ENCODE results near the gene AURKAIP1.
A peak's percentile ranks its signal among the peaks of the same experiment; 100 is the strongest.
"Not testable (repeated sequence)": the region's sequence is repeated elsewhere in the genome, so short reads cannot be mapped to it uniquely, and the experiment has no call there.

Gene AURKAIP1

DNA sequence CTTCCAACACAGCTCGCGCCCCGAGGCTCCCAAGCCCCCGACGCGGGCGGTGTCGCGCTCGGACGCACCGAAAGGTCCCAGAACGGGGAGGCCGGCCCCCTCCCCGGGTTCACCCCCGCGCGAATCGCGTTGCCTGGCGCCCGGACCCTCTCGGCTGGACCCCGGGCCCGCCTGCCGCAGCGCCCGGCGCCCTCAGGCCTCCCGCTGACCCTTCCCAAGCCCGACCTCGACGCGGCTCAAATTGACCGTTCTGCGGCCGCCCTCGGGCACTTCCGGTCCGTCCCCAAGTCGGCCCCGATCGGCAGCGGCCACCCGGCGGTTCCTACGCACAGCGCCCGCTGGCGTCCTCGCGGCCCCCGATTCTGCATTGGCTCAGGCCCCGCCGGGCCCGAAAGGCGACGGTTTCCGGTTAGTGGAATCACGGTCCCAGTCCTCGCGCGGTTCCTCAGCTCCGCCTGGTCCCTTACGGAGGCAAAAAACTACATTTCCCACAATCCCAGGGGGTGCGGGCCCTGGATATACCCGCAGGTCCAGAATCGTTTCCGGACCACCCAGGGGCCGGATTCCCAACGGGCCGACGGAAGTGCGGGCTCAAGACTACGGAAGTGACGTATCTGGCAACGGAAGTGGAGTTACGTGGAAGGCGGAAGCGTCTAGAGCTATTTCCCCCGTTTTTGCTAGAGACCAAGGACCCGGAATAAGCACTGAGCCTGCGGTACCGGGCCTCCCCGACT, at the start of gene AURKAIP1:
Gene AURKAIP1 (minus strand): TSS at position 279 of the 734 bp plus-strand sequence. CDS start 451 bp downstream, outside the sequence.
- peak; percentile 86 to 96 (median 87) for DNase-seq (ENCODE audit: low read depth in 3 of 3, low spot score in 1 of 3)

DNA sequence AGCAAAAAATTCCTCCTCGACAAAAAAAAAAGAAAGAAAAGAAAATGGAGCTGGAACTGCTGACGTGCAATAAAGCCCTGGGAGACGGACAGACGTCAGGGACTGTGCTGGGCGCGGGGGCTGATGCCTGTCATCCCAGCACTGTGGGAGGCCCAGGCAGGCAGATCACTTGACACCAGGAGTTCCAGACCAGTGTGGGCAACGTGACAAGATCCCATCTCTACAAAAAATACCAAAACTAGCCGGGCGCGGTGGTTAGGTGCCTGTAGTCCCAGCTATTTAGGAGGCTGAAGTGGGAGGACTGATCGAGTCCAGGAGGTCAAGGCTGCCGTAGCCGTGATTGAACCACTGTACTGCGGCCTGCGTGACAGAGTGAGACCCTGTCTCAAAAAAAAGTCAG, 49.7 kb upstream of the AURKAIP1 start:
- DNase-seq (ENCODE audit: low read depth in 3 of 3, low spot score in 1 of 3) = no peak

DNA sequence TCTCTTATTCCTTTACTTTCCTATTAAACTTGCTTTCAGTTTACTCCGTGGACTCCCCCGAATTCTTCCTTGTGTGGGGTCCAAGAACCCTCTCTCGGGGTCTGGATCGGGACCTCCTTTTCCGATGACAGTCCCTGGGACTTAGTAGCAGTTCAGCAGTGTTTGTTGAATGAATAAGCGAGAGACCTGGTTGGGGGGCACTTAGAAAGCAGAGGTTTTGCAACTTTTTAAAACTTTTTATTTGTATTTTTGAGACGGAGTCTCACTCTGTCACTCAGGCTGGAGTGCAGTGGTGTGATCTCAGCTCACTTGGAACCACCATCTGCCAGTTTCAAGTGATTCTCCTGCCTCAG, 48.2 kb upstream of the AURKAIP1 start:
- no peak for DNase-seq (ENCODE audit: low read depth in 3 of 3, low spot score in 1 of 3)

DNA sequence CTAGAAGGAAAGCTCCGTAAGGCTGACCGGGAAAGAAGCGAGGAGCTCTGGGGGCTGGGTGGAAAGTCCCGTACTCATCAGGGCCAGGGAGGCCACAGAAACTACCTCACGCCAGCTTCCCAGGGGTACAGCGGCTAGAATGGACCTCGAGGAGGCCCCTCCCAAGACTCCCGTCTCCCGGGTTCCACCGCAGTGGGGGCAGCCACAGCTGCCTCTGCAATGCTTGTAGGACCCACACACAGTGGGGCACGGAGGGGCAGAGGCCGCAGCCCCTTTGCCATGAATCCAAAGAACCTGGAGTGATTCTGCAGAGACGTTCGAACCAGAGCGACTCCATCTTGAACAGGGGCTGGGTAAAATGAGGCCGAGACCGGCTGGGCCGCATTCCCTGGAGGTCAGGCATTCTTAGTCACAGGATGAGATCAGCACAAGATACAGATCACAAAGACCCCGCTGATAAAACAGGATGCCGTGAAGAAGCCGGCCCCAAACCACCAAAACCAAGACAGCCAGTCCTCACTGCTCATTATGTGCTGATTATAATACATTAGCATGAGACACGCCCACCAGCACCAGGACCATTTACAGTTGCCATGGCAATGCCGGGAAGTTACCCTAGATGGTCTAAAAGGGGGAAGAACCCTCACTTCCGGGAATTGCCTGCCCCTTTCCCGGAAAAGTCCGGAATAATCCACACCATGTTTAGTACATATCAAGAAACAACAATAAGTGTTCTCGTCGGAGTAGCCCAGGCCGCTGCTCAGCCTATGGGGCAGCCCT, 47.6 kb upstream of the AURKAIP1 start:
- no peak for DNase-seq (ENCODE audit: low read depth in 3 of 3, low spot score in 1 of 3)

DNA sequence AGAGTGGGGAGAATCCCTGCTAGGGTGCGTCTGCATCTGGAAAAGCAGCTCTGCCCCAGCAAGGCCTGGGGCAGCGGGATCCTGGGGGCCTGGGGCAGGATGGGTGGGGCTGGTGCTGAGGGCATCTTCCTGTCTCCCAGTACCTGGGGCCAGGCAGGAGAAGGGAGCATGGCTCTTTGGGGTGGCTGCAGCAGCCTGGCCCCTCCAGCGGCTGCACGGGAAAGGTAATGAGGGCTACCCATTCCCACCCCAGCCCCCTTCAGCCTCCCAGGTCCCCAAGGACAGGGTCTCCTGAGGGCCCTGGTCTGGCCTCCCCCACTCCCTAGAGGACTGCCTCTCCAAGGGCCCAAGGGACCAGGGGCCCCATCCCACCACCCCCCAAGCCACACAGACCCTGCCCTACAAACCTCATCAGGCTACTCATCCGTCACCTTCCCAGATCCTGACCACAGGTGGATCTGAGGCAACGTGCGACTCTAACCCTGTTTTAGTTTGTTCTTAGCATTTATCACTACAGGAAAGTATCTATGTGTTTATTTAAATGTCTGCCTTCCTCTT, 47.0 kb upstream of the AURKAIP1 start:
- DNase-seq (ENCODE audit: low read depth in 3 of 3, low spot score in 1 of 3) = no peak

DNA sequence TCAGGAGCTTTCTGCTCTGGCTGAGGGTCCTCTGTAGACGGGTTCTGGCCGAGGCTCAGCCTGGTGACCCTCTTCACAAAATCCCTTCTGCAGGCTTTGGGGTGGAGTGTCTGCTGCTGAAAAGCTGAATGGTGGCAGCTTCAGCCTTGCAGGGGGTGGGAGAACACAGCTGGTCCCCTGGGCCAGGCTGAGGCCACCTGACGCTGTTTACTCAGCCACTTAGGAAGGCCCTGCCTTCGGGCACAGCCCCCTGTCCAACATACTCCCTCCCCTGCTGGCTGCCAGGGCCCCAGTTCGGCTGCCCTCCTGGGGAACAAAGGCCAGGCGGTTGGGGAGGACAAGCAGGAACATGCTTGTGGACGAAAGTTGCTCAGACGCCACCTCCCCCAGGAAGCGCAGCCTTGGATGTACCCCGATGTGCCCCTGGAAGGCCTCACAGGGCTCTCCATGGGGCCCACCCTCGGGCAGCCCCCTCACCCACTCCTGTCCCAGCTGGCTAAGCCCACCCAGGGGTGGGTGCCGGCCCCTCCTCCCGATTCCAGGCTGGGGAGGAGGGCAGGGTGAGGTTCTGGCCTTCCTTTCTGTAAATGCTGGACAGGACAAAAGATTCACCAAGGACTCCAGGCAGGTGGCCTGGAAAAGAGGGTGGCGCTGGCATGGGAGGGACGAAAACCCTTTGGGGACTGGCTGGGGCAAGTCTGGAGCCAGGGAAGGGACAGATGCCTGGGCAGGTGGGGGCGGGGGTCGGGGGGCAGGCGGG, 46.3 kb upstream of the AURKAIP1 start, which contains the start of gene ANKRD65:
Gene ANKRD65 (minus strand): TSS at position 130 of the 760 bp plus-strand sequence. CDS start 271 bp downstream, outside the sequence.
- no peak for DNase-seq (ENCODE audit: low read depth in 3 of 3, low spot score in 1 of 3)

DNA sequence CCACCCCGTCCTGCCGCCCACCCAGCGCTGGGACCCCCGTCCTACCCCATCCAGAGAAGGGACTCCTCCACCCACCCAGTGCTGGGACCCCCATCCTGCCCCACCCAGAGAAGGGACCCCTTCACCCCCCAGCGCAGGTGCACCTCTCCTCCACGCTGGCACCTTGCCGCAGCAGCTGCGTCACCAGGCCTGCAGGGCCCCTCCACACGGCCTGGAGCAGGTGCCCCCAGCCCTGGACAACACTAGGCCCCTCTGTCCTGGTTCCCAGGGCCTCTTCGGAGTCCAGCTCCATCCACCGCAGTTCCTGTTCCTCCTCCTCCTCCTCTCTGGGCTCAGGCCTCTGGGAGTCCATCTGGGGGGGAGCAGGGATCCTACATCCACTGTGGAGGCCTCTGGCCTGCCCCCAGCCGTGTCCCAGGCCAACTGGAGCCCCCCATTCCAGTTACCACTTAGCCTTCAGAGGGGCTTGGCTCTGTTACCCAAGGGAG, 45.7 kb upstream of the AURKAIP1 start:
- DNase-seq (ENCODE audit: low read depth in 3 of 3, low spot score in 1 of 3) = no peak

DNA sequence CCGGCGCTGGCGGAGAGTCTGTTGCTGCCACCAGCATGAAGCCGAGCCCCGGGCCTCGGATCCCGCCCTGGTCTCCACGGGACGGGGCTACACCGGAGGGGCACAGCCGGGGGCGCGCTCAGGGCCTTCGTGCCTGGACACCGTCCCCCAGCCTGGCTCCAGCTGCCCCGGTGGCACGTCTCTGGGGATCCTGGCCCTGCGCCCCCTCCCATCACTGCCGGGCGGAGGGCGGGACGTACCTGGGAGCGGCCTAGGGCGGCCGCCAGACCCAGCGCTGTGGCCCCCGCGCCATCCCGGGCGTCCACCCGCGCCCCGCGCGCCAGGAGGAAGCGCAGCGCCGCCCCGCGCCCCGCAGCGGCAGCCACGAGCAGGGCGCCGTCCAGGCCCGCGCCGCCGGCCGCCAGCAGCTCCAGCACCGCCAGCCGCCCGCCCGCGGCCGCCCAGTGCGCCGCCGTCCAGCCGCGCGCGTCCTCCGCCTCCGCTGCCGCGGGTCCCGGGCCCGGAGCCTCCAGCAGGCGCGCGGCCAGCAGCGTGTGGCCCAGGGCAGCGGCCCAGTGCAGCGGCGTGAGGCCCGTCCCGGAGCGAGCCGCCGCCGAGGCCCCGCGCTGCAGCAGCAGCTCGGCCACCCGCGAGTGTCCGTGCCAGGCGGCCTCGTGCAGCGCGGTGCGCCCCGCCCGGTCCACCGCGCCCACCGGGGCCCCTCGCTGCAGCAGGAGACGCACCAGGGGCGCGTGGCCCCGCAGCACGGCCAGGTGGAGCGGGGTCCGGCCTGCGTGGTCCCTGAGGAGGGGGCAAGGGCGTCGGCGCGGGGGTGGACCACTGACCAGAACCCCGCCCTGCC, 45.0 kb upstream of the AURKAIP1 start:
- no peak for DNase-seq (ENCODE audit: low read depth in 3 of 3, low spot score in 1 of 3)

DNA sequence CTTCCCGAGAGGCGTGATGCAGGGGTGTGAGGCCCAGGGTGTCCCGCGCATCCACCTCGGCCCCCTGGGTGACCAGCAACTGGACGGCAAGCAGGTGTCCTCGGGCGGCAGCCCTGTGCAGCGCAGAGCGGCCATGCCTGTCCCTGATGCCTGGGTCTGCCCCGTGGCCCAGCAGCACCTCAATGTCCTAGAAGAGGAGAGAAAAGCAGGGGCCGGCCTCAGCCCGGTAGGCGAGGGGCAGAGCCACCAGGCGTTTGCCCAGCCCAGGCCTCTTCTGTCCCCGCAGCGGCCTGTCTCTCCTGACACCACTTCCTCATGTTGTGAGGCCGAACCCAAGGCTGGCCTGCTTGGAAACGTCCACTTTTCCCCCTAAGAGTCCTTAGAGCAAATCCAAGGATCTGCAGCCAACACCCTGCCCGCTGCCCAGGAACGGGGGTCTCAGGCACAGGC, 44.4 kb upstream of the AURKAIP1 start:
- no peak for DNase-seq (ENCODE audit: low read depth in 3 of 3, low spot score in 1 of 3)

DNA sequence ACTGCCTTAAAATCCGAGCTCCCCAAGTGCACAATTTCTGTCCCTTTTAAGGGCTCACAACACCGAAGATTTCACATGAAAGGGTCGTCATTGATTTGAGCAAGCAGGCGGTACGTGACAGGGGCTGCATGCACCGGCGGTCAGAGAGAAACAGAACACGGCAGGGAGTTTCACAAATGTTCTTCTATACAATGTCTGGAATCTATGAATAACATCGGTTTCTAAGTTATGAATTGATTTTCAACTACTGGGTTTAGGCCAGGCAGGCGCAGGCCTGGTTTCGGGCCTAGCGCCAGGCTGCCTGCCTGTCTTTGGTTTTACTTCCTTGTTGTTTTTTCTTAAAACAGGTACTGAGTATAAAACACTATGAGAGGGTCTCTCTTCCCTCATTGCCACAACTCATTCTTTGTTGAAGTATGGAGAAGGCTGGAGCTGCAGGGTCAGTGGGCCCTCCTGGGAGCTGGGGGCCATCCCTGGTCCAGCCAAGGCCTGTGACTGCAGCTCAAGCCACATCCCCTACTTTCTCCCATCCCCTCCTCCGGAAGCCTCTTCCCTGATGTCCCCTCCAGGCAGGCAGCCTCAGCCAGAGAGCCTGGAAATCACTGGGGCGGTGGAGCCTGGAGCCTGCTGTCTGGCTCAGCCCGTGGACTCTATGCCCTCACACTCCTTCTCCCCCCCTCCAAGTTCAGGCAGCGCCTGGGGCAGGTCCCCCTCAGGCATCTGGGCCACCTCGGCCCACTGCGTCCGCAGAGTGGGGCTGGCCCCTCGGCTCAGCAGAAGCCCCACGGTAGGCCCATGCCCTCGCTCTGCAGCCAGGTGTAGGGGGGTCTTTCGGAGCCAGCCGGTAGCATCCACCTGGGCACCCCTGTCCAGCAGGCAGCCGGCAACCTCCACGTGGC, 43.7 kb upstream of the AURKAIP1 start:
- DNase-seq (ENCODE audit: low read depth in 3 of 3, low spot score in 1 of 3) = no peak

DNA sequence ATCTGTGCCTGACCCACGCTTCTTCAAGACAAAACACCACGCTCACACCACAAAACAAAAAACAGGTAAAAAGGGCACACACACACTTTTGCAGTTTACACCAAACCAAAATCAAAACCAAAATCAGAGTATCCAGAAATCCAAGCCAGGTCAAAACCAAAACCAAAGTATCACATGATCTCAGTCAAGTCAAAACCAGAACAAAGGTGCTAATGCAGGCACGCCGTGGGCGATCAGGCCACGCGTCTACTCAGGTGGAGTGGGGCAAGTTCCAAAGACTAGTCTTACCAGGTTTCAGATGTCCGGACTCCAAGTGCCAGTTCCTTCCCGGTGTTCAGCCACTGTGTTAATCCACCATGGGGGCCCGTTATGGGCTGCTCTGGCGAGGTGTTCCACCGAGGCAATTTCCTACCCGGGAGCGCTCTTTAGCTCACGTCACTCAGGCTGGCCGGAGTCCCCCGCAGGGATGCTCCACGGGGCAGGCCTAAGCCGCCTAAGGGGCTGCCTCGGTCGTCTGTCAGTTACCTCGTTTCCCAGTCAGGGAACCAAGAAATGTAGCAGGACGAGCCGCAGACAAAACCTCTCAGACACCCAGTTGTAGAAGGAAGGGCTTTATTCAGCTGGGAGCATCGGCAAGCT, 42.9 kb upstream of the AURKAIP1 start:
- DNase-seq (ENCODE audit: low read depth in 3 of 3, low spot score in 1 of 3) = not testable (repeated sequence)

DNA sequence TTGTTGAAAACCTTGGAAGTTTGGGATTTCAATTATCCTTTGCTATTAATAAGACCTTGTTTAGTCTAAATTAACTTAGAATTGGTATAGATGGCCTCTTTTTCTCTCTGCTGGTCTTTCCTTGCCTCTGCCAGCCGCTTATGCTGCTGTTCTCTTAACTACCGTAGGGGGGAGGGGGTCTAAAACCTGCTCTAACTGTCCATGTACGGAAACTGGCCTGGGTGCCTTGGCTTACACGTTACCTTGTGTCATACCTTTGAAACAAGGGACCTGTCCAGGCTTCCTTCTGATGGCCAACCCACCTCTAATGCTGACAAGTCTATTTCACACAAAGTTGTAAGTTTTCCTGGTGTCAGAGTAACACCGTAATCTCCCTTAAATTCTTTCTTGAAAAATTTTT, 42.4 kb upstream of the AURKAIP1 start:
- DNase-seq (ENCODE audit: low read depth in 3 of 3, low spot score in 1 of 3) = not testable (repeated sequence)

DNA sequence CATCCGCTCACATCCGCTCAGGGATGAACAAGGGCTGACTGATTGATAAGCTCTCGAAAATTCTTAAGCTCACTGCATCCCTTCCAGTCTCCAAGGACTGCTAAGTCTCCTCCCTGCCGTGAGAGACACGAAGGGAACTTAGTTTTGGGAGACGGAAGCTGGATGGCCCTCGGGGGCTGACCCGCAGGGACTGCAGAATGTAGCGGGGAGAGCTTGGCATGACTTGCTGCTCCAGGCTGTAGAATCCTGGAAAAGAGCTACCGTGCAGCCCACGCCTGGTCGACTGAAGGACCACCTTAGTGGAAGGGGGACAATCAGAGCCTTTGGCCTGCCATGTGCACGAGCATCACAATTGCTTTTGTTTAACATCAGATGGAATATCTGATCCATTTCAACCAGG, 40.7 kb upstream of the AURKAIP1 start:
- no peak for DNase-seq (ENCODE audit: low read depth in 3 of 3, low spot score in 1 of 3)

DNA sequence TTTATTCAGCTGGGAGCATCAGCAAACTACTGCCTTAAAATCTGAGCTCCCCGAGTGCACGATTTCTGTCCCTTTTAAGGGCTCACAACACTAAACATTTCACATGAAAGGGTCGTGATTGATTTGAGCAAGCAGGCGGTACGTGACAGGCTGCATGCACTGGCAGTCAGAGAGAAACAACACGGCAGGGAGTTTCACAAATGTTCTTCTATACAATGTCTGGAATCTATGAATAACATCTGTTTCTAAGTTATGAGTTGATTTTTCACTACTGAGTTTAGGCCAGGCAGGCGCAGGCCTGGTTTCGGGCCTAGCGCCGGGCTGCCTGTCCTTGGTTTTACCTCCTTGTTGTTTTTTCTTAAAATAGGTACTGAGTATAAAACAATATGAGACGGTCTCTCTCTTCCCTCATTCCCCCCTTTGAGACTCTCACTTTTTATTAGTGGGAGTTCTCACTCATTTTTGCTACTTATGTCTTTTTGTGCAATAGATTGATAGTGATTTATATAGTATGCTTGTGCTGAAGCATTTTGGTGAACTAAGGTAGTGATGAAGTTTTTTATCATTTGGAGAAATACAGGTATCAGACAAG, 37.4 kb upstream of the AURKAIP1 start:
- not testable (repeated sequence) for DNase-seq (ENCODE audit: low read depth in 3 of 3, low spot score in 1 of 3)

DNA sequence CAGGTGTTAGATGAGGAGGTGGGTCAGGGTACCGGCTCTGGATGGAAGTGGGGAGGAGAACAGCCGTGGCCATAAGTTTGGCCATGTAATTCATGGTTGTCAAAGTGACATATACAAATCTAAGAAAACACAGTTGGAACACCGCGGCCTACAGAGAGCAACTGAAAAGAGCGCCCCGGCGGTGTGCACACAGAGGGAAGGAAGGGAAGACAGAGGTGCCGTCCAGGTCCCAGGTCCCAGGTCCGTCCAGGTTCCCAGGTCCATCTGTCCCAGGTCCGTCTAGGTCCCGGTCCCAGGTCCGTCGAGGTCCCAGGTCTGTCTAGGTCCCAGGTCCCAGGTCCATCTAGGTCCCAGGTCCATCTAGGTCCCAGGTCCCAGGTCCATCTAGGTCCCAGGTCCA, 36.6 kb upstream of the AURKAIP1 start:
- DNase-seq (ENCODE audit: low read depth in 3 of 3, low spot score in 1 of 3) = no peak

DNA sequence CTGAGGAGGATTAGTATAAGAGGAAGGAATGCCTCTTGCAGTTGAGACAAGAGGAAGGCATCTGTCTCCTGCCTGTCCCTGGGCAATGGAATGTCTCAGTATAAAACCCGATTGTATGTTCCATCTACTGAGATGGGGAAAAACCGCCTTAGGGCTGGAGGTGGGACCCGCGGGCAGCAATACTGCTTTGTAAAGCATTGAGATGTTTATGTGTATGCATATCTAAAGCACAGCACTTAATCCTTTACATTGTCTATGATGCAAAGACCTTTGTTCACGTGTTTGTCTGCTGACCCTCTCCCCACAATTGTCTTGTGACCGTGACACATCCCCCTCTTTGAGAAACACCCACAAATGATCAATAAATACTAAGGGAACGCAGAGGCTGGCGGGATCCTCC, 35.2 kb upstream of the AURKAIP1 start:
- not testable (repeated sequence) for DNase-seq (ENCODE audit: low read depth in 3 of 3, low spot score in 1 of 3)

DNA sequence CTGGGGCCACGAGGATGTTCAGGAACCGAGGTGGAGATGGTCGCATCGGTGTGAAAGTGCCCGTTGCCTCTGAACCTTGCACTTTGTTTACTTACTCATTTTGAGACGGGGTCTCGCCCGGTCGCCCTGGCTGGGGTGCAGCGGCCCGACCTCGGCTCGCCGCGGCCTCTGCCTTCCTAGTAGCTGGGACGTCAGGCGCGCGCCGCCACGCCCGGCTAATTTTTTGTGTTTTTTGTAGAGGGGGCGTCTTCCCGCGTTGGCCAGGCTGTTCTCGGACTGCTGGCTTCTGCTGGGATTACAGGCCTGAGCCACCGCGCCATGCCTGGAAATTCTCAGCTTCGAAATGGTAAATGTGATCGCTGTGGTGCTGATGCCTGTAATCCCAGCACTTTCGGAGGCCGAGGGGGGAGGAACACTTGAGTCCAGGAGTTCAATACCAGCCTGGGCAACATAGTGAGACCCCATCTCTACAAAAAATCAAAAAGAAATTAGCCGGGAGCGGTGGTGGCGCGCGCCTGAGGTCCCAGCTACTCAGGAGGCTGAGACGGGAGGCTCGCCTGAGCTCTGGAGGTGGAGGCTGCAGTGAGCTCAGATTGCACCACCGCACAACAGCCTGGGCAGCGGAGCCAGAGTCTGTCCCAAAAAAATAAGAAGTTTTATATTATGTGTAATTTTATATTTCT, 32.8 kb upstream of the AURKAIP1 start:
- no peak for DNase-seq (ENCODE audit: low read depth in 3 of 3, low spot score in 1 of 3)
